Astrocyte of the cerebellum (primary cell): ENCODE results near the gene LIMS2.

Experiments
- DNase-seq: peaks from one replicate; pipeline ENCODE4 v3.0.0-alpha.2; 2011; ENCODE audit warnings: low read depth
- H3K4me3 ChIP-seq: 2 replicates; pipeline ENCODE4 v1.5.1; 2011; ENCODE audit warnings: mild to moderate bottlenecking, low read depth, low read length, moderate library complexity
- CTCF ChIP-seq: IDR thresholded peaks from 2 replicates; pipeline ENCODE4 v1.5.1; 2012; ENCODE audit warnings: low read length, low read depth, moderate library complexity, mild to moderate bottlenecking; ENCODE audit errors: missing control alignments
- in situ Hi-C: cut with HindIII; loops from 2 replicates; pipeline ENCODE4 v1.10.0; 2017; ENCODE audit warnings: low sequenced_read_pairs

The LIMS2 gene

DNA sequence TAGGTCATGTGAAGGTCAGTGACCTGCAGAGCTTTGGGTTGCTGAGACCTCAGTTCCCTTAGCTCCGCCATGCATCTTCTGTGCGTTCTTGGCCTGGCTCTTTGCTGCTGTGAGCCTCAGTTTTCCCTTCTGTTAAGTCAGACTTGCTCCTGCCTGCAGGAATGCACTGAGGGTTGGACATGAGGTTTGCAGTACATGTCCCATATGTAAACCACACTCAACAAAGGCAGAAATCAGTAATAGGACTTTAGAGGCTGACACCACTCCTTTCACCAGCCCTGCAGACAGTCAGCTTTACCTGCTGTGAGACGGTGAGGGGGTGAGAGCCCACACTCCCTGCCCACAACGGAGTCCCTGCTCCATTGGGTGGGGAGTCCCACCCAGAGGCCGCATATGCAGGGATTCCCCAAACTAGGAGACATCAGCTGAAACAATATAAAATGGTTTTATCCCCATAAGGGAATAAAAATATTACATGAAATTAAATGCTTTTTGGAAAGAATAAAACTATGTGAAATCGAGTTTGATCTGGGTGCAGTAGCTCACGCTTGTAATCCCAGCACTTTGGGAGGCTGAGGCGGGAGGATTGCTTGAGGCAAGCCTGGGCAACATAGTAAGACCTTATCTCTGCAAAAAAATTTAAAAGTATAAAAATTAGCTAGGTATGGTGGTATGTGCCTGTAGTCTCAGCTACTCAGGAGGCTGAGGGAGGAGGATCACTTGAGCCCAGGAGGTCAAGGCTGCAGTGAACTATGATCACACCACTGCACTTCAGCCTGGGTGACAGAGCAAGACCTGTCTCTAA lies 84.7 kb downstream of the LIMS2 start:
- in situ Hi-C loops = no loop called here
- no peak overlapping the region for H3K4me3 ChIP-seq
- TF ChIP-seq CTCF = no peak
- DNase-seq = no peak

DNA sequence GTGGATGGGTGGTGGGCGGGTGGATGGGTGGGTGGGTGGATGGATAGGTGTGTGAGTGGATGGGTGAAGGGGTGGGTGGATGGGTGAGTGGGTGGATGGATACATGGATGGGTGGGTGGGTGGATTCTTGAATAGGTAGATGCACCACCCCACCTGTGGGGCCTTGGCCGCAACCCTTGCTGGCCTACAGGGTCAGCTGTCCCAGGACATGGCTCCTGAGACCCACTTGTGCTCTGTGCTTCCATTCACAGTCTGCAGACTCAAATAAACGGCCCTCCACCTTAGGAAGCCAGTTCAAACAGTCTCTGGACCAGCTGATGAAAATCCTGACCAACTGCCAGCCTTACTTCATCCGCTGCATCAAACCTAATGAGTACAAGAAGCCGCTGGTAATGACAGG lies 85.5 kb downstream of the LIMS2 start:
- DNase-seq = no peak
- no peak for TF ChIP-seq CTCF
- no peak overlapping the region for H3K4me3 ChIP-seq
- in situ Hi-C loops = no loop called here

- DNase-seq = no peak
- in situ Hi-C loops = no loop called here
- H3K4me3 ChIP-seq = no peak overlapping the region
- no peak for TF ChIP-seq CTCF
Observed at GRCh38 chr2:127589358-127589757, 86.0 kb downstream of the LIMS2 start.
